Measurements from ENCODE around the gene HOXC6.

HOXC6 gene

GRCh38 chr12:54053751-54054741 lies 25.8 kb downstream of the HOXC6 start, which contains the start of gene HOXC4 (continued):
- TF ChIP-seq ZNF501 (tag by site-specific recombination; IDR thresholded peaks at IDR 0.05) (peak; percentile 40), ZNF549 (tag by site-specific recombination; IDR thresholded peaks at IDR 0.05) (no peak), ZNF600 (tag by site-specific recombination; IDR thresholded peaks at IDR 0.05) (peak; percentile 96), ZSCAN5A (tag by site-specific recombination; IDR thresholded peaks at IDR 0.05) (no peak), ZNF513 (tag by site-specific recombination; IDR thresholded peaks at IDR 0.05) (0 out of 2 replicates have a peak, but pooled peaks have one; percentile 7), ZNF398 (tag by site-specific recombination; IDR thresholded peaks at IDR 0.05) (peak; percentile 99), ZNF548 (tag by site-specific recombination; IDR thresholded peaks at IDR 0.05) (no peak), ZNF707 (tag by site-specific recombination; IDR thresholded peaks at IDR 0.05) (no peak), ZNF404 (tag by site-specific recombination; IDR thresholded peaks at IDR 0.05) (no peak), ZNF785 (tag by site-specific recombination; IDR thresholded peaks at IDR 0.05) (no peak), ZFP69B (tag by site-specific recombination; IDR thresholded peaks at IDR 0.05) (peak; percentile 64; the same call in 1 of the 2 replicates), TCF7L2 (IDR thresholded peaks at IDR 0.05; ENCODE audit: borderline replicate concordance, low read depth, low read length) (peak; percentile 17; the same call in 1 of the 2 replicates), ZNF514 (tag by site-specific recombination; IDR thresholded peaks at IDR 0.05) (no peak), ZBTB44 (tag by site-specific recombination; IDR thresholded peaks at IDR 0.05) (peak; percentile 77; the same call in 1 of the 2 replicates), ATF2 (tag by site-specific recombination; IDR thresholded peaks at IDR 0.05; ENCODE audit: low read depth) (0 out of 2 replicates have a peak, but pooled peaks have one; percentile 33), IKZF3 (tag by site-specific recombination; IDR thresholded peaks at IDR 0.05) (peak; percentile 99), ZNF639 (tag by site-specific recombination; IDR thresholded peaks at IDR 0.05) (peak; percentile 80; the same call in 1 of the 2 replicates)
- TF ChIP-seq, protein P1, sequence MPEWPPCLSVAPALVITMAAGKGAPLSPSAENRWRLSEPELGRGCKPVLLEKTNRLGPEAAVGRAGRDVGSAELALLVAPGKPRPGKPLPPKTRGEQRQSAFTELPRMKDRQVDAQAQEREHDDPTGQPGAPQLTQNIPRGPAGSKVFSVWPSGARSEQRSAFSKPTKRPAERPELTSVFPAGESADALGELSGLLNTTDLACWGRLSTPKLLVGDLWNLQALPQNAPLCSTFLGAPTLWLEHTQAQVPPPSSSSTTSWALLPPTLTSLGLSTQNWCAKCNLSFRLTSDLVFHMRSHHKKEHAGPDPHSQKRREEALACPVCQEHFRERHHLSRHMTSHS (tag by site-specific recombination; IDR thresholded peaks at IDR 0.05), result peak; percentile 82; the same call in 1 of the 2 replicates
- TF ChIP-seq, protein P2, sequence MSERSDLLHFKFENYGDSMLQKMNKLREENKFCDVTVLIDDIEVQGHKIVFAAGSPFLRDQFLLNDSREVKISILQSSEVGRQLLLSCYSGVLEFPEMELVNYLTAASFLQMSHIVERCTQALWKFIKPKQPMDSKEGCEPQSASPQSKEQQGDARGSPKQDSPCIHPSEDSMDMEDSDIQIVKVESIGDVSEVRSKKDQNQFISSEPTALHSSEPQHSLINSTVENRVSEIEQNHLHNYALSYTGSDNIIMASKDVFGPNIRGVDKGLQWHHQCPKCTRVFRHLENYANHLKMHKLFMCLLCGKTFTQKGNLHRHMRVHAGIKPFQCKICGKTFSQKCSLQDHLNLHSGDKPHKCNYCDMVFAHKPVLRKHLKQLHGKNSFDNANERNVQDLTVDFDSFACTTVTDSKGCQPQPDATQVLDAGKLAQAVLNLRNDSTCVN (tag by site-specific recombination; optimal IDR thresholded peaks at IDR 0.05), result peak; percentile 38
- TF ChIP-seq, protein P3, sequence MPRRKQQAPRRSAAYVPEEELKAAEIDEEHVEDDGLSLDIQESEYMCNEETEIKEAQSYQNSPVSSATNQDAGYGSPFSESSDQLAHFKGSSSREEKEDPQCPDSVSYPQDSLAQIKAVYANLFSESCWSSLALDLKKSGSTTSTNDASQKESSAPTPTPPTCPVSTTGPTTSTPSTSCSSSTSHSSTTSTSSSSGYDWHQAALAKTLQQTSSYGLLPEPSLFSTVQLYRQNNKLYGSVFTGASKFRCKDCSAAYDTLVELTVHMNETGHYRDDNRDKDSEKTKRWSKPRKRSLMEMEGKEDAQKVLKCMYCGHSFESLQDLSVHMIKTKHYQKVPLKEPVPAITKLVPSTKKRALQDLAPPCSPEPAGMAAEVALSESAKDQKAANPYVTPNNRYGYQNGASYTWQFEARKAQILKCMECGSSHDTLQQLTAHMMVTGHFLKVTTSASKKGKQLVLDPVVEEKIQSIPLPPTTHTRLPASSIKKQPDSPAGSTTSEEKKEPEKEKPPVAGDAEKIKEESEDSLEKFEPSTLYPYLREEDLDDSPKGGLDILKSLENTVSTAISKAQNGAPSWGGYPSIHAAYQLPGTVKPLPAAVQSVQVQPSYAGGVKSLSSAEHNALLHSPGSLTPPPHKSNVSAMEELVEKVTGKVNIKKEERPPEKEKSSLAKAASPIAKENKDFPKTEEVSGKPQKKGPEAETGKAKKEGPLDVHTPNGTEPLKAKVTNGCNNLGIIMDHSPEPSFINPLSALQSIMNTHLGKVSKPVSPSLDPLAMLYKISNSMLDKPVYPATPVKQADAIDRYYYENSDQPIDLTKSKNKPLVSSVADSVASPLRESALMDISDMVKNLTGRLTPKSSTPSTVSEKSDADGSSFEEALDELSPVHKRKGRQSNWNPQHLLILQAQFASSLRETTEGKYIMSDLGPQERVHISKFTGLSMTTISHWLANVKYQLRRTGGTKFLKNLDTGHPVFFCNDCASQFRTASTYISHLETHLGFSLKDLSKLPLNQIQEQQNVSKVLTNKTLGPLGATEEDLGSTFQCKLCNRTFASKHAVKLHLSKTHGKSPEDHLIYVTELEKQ (tag by site-specific recombination; IDR thresholded peaks at IDR 0.05; ENCODE audit: borderline replicate concordance), result peak; percentile 77
